ENCODE results near the gene NQO2.
"Not testable (repeated sequence)": the region's sequence is repeated elsewhere in the genome, so short reads cannot be mapped to it uniquely, and the experiment has no call there.

Gene NQO2

GRCh38 chr6:2990248-2990931, 9.3 kb upstream of the NQO2 start:
- peak overlapping the region; percentile 78 for H3K4me3 ChIP-seq (ENCODE audit: low read length)
- no peak for TF ChIP-seq CTCF (conservative IDR thresholded peaks at IDR 0.05; ENCODE audit: low read depth, low read length)
- no peak for DNase-seq (ENCODE audit: low read depth)

- DNase-seq (ENCODE audit: low read depth), result no peak
- peak overlapping the region; percentile 78 for H3K4me3 ChIP-seq (ENCODE audit: low read length)
- TF ChIP-seq CTCF (conservative IDR thresholded peaks at IDR 0.05; ENCODE audit: low read depth, low read length), result no peak
Measured at GRCh38 chr6:2990932-2991506, 8.7 kb upstream of the NQO2 start.

GRCh38 chr6:2992330-2992979, 7.2 kb upstream of the NQO2 start:
- no peak for DNase-seq (ENCODE audit: low read depth)
- no peak for TF ChIP-seq CTCF (conservative IDR thresholded peaks at IDR 0.05; ENCODE audit: low read depth, low read length)
- no peak overlapping the region for H3K4me3 ChIP-seq (ENCODE audit: low read length)

GRCh38 chr6:2993755-2994317, 5.9 kb upstream of the NQO2 start:
- H3K4me3 ChIP-seq (ENCODE audit: low read length), result no peak overlapping the region
- no peak for DNase-seq (ENCODE audit: low read depth)
- no peak for TF ChIP-seq CTCF (conservative IDR thresholded peaks at IDR 0.05; ENCODE audit: low read depth, low read length)

GRCh38 chr6:2998249-2998997, 1.3 kb upstream of the NQO2 start:
- TF ChIP-seq CTCF (conservative IDR thresholded peaks at IDR 0.05; ENCODE audit: low read depth, low read length), result peak; percentile 42
- peak overlapping the region; percentile 65 for H3K4me3 ChIP-seq (ENCODE audit: low read length)
- not testable (repeated sequence) for DNase-seq (ENCODE audit: low read depth)

- no peak for DNase-seq (ENCODE audit: low read depth)
- H3K4me3 ChIP-seq (ENCODE audit: low read length), result peak overlapping the region; percentile 65
- no peak for TF ChIP-seq CTCF (conservative IDR thresholded peaks at IDR 0.05; ENCODE audit: low read depth, low read length)
Measured at GRCh38 chr6:2998998-2999617, 586 bp upstream of the NQO2 start.
